Left ventricle myocardium inferior (tissue), 1 donor: Measurements from ENCODE around the gene RNF40. TPM values are rescaled to one million over a fixed set of nuclear protein-coding genes. Genes with fewer than 3 reads are reported as not detected.

Experiments
- DNase-seq: peaks from one replicate; pipeline ENCODE4 v3.0.0-alpha.2; 2020
- H3K27ac ChIP-seq: fragments of 200-600 bp; replicated peaks from 2 replicates; pipeline ENCODE4 v1.8.0; 2021
- H3K27me3 ChIP-seq: fragments of 200-600 bp; 2 replicates; pipeline ENCODE4 v1.8.0; 2021; ENCODE audit warnings: low read depth
- H3K36me3 ChIP-seq: fragments of 200-600 bp; 2 replicates; pipeline ENCODE4 v1.8.0; 2021
- H3K4me1 ChIP-seq: fragments of 200-600 bp; 2 replicates; pipeline ENCODE4 v1.8.0; 2021
- H3K4me3 ChIP-seq: fragments of 200-600 bp; 2 replicates; pipeline ENCODE4 v1.8.0; 2021; ENCODE audit warnings: mild to moderate bottlenecking, moderate library complexity
- H3K9me3 ChIP-seq: fragments of 200-600 bp; replicated peaks from 2 replicates; pipeline ENCODE4 v1.8.0; 2021
- intact Hi-C: fragments of 100-400 bp; cut with micrococcal nuclease; formaldehyde crosslinking; loops from one replicate; pipeline ENCODE4 v1.11.0; 2022
- total RNA-seq: library from RNA; stranded (reverse); fragmentation: NEBNext Ultra II Directional; extraction: Animal tissue kit (Norgen Biotek cat#: 25700); gene quantifications from one replicate; pipeline ENCODE4 v1.2.1, GENCODE V29; 2021
- TF ChIP-seq, protein P1 (sequence below): fragments of 200-600 bp; IDR thresholded peaks from 2 replicates; pipeline ENCODE4 v1.8.0; 2021; ENCODE audit warnings: antibody characterized with exemption, mild to moderate bottlenecking, borderline replicate concordance
- donor health status: DM: no; HTN: yes; CAD: no; lungs with severe emphysema.

RNF40 gene
- total RNA-seq, 1 donor from 2014 or later = 35.6 TPM

DNA sequence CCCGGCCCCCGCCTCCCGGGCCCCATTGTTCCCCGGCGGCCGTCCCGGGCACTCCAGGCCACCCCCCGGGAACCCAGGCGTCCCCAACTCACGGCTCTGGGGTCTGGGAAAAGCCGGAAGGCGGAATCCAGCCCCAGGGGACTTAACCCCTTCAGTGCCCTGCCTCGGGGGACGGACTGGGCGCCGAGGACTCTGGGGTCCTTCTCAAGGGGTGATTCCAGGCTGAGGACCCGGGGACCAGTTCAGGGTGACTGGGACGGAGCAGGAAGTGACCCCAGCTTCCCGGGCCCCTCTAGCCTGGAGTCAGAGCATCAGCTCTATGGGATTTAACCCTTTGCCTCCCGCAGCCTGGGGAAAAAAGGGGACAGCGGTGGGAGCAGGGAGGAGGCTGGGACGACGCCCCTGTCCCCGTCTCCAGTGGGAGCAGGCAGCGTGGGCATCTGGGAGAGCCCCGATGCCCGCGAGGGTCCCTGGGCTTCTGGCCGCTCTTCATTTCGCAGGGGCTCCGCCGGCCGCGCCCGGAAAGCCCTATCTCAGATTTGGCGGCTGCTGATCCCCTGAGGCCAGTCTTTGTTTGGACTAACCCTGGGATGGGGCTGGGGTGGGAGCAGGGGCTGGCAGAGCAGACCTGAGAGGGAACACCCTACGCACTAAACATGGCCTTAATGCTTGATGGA lies 25.0 kb downstream of the RNF40 start, which contains the start of gene ZNF629:
ZNF629 (minus strand) TSS at position 270 of the 677 bp plus-strand sequence. CDS start 2,723 bp downstream, outside the sequence.
- intact Hi-C loops = no loop called here

DNA sequence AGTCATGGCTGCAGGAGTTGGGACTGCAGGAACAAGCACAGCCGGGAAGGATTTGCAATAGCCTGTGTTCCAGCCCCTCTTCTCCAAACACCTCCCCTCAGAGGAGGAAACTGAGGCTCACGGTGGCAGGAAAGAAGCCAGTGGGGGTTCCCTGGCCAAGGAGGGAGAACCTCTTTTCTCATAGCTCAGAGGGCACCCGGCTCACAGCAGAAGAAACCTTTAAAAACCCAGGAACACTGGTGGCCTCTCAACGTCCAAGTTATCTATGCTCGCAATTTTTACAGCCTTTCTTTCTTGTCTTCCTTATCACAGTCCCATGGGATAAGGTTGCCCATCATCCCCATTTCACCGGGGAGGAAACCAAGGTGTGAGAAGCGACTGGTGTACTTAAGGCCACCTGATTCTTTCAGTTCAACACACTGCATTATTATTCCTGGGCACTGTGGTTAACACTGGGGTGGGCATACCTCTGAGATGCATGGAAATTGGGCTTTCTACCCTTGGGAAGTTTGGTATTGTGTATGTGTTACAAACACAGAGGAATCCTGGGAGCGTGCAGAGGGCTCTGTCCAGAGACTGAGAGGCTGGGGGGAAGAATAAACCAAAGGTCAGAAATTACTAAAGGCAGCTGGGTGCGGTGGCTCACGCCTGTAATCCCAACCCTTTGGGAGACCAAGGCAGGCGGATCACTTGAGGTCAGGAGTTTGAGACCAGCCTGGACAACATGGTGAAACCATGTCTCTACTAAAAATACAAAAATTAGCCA lies 25.7 kb downstream of the RNF40 start:
- TF ChIP-seq, protein P1, sequence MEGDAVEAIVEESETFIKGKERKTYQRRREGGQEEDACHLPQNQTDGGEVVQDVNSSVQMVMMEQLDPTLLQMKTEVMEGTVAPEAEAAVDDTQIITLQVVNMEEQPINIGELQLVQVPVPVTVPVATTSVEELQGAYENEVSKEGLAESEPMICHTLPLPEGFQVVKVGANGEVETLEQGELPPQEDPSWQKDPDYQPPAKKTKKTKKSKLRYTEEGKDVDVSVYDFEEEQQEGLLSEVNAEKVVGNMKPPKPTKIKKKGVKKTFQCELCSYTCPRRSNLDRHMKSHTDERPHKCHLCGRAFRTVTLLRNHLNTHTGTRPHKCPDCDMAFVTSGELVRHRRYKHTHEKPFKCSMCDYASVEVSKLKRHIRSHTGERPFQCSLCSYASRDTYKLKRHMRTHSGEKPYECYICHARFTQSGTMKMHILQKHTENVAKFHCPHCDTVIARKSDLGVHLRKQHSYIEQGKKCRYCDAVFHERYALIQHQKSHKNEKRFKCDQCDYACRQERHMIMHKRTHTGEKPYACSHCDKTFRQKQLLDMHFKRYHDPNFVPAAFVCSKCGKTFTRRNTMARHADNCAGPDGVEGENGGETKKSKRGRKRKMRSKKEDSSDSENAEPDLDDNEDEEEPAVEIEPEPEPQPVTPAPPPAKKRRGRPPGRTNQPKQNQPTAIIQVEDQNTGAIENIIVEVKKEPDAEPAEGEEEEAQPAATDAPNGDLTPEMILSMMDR = no peak
- Histone ChIP-seq H3K4me3 (peak overlapping the region; percentile 86), H3K27me3 (no peaks in the 10 kb centered on the region), H3K27ac (peak overlapping the region; percentile 94), H3K4me1 (peaks cover 39% of the 10 kb centered on the region), H3K9me3 (no peaks in the 10 kb centered on the region), H3K36me3 (peaks cover 15% of the 10 kb centered on the region)
- intact Hi-C loops = no loop called here
- no peak for DNase-seq

More for the DNA sequence above, 25.0 kb downstream of the RNF40 start, which contains the start of gene ZNF629:
- no peaks in the 10 kb centered on the region for H3K27me3 ChIP-seq
- TF ChIP-seq, protein P1 = peak; percentile 25
- H3K4me3 ChIP-seq = peak within 1 kb of the TSS; percentile 86
- DNase-seq = peak; percentile 73
- peaks cover 22% of the 10 kb centered on the region for H3K36me3 ChIP-seq
- peaks cover 39% of the 10 kb centered on the region for H3K4me1 ChIP-seq
- peak within 1 kb of the TSS; percentile 94 for H3K27ac ChIP-seq
- no peaks in the 10 kb centered on the region for H3K9me3 ChIP-seq

- TF ChIP-seq, protein P1 = no peak
- DNase-seq = no peak
These were observed 31.5 kb downstream of the RNF40 start for GRCh38 chr16:30793508-30794069.

DNA sequence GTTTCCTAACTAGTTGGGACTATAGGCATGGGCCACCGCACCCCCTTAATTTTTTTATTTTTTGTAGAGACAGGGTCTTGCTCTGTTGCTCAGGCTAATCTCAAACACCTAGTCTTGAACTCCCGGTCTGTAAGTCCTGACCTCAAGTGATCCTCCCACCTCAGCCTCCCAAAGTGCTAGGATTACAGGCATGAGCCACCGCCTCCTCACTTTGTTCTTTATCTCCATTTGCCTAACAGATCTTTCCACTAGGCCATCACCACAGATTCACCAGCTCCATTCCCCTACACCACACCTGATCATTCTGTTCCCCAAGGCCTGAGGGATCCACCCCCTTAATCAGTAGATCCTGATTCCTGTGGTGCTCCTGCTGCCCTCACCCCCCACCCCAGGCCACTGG lies 32.5 kb downstream of the RNF40 start:
- Histone ChIP-seq H3K4me1 (no peaks in the 10 kb centered on the region), H3K4me3 (no peak overlapping the region), H3K27ac (no peak overlapping the region), H3K27me3 (no peaks in the 10 kb centered on the region), H3K36me3 (no peaks in the 10 kb centered on the region), H3K9me3 (no peaks in the 10 kb centered on the region)
- intact Hi-C loops = no loop called here
- TF ChIP-seq, protein P1 = no peak
- no peak for DNase-seq

More at GRCh38 chr16:30793508-30794069, 31.5 kb downstream of the RNF40 start:
- intact Hi-C loops = no loop called here
- Histone ChIP-seq H3K27me3 (no peaks in the 10 kb centered on the region), H3K27ac (no peak overlapping the region), H3K4me1 (no peaks in the 10 kb centered on the region), H3K36me3 (no peaks in the 10 kb centered on the region), H3K4me3 (no peak overlapping the region), H3K9me3 (no peaks in the 10 kb centered on the region)

GRCh38 chr16:30797670-30798309 lies 35.7 kb downstream of the RNF40 start:
- no peak for DNase-seq
- Histone ChIP-seq H3K27ac (peak overlapping the region; percentile 16), H3K9me3 (no peaks in the 10 kb centered on the region), H3K4me3 (no peak overlapping the region), H3K27me3 (no peaks in the 10 kb centered on the region), H3K4me1 (no peaks in the 10 kb centered on the region), H3K36me3 (no peaks in the 10 kb centered on the region)
- TF ChIP-seq, protein P1 = no peak
- intact Hi-C loops = no loop called here
